GM10266 (cell line): Measurements from ENCODE around the gene SLC12A7.

Source experiments
- DNase-seq: peaks from one replicate; pipeline ENCODE4 v3.0.0; 2012; ENCODE audit errors: extremely low spot score
- CTCF ChIP-seq: IDR thresholded peaks from 2 replicates; pipeline ENCODE4 v1.5.1; 2012; ENCODE audit warnings: mild to moderate bottlenecking, low read depth; ENCODE audit not compliant: control insufficient read depth, insufficient read depth; ENCODE audit errors: missing control alignments

The SLC12A7 gene

DNA sequence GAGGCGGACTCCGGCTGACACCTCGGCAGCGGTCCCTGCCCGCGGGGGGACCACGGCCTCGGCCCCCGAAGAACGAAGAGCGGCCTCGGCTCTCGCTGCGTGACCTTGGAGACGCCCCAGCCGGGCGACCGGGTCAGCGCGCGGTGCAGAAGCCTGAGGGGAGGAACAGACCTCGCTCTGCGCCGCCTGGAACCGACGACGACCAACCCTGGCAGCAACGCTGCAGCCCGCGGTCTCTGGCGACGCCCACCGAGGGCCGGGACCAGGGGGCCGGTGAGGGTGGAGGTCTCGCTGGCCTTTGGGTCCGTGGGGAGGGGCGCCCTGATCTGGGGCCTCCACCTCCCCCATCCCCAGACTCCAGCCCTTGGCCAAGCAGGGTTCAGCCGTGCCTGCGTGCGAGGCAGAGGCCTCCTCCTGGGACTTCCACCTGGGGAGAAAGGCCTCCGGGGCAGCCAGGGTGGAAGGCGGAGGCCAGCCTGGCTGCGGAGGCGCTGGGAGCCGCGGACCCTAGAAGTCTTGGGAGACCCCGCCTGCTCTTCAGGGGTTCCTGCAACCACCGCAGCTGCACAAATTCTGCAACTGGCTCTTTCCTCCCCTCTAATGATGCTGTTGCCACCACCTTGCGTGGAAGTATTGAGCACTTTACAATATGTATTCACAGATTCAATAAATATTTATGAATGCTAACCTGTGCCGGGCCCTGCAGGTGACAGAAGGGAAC is 44.3 kb upstream of the SLC12A7 start:
- no peak for TF ChIP-seq CTCF
- DNase-seq, result no peak

DNA sequence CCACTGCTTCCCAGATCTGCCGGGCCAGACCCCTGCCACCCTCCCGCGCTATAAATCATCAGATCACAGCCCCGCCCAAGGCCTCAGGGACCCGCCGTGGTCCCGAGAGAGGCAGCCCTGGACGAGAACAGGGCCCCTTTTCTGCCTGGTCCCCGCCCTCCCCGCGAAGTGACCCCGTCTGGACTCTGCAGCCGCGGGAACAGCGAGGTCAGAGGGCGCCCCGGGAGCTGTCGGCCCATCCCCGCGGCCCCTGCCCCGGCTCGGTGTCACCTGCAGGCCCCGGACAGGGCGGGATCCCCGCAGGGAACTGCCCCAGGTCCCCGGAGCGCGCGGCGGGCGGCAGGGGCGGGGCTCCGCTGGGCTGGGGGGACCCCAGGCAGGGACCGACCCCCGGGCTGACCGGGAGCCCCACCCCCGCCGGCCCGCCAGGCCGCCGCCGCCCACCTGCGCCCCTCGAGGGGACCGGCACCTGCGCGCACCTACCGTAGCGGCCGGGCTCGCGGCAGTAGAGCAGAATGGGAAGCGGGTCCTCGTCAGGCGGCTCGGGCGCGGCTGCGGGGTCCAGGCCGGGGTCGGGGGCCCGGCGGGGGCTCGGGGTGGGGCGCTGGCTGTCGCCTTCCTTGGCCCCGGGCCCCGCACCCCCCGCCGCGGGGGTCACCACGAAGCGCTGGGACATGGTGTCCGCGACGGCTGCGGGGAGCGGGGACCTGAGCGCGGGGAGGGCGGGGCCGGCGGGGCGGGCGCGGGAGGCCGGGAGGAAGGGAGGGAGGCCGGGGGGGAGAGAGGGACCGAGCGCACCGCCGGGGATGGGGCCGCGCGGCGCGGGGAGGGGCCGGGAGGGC is 43.5 kb upstream of the SLC12A7 start:
- no peak for DNase-seq
- TF ChIP-seq CTCF, result no peak

DNA sequence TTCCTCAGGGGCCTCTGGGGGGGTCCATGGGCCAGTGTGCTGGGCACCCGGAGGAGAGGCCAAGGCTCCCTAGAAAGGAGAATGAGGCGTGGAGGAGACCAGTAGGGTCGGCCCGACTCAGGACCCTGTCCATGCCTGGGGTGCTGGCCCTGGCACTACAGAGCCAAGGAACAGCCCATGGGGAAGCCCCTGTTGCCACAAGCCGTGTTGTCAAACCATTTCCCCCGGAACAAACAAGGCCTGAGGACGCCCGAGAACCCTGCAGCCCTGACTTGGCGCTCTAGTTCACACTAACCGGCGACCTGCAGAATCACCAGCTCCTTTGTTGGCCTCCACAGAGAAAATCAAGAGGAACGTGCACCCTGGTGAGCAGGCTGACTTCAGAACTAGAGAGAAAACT is 41.6 kb upstream of the SLC12A7 start:
- no peak for TF ChIP-seq CTCF
- DNase-seq, result no peak

DNA sequence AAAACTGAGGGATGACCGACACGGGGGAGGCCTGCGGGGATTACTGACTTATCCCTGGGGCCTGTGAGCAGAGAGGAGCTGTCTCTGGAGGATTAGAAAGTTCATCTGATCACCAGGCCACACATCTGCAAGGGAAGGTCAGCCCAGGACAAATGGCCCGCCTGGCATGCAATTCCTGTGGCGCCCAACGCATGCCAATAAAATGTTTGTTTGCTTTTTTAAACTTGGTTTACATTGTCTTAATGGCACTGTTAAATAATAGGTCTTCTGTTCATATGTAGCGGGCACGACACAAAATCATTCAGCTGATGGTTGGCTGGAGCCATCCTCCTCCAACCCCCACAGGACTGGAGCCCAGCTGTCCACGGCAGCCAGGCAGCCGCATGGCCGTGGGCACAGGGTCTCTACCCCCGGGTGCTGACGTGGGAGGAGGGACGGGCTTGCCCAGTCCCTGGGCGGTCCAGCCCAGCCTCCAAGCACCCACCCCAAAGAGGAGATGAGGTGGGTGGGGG is 41.0 kb upstream of the SLC12A7 start:
- DNase-seq, result no peak
- no peak for TF ChIP-seq CTCF

GRCh38 chr5:1152156-1152555 is 40.3 kb upstream of the SLC12A7 start:
- no peak for DNase-seq

DNA sequence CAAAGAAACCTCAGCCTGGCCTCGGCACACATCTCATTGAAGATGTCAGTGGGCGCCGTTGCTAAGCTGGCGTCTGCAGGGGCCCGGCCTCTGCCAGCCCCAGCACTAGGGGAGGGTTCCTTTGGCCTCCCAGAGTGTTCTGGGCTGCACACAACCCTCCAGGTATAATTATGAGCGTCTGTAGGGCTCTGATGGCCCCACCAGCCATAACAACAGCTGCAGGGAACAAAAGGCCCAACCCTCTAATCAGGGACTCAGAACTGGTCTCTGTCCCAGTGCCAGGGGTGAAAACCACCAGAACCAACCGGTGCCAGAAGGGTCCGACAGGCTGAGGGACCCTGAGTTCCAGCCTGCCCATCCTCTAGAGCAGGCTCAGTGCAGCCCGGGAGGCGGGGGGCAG is 39.5 kb upstream of the SLC12A7 start:
- TF ChIP-seq CTCF, result no peak
- DNase-seq, result no peak

More at GRCh38 chr5:1152156-1152555, 40.3 kb upstream of the SLC12A7 start:
- no peak for TF ChIP-seq CTCF

DNA sequence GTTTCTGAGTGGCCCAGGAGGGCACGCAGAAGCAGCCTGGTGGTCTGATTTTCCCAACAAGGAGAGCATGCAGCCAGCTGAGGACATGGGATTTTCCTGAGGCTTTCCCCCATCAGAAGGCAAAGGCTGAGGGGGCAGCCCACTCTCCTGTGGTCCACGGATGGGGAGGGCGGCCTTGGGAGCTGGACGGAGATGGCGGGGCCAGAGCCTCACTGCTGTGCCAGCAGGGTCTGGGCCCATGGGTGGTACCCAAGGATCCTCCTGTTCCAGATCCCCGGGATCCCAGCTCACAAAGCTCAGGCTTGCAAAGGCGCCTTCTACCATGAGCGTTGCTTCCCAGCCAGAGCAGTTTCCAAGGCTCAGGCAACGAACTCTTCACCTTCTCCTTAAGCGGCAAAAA is 39.0 kb upstream of the SLC12A7 start:
- no peak for TF ChIP-seq CTCF
- DNase-seq, result no peak
